WI38 (cell line): Measurements from ENCODE around the gene IGSF21.

Source experiments
- H3K4me3 ChIP-seq: 2 replicates; pipeline ENCODE4 v1.5.1; 2011; ENCODE audit warnings: low read depth, mild to moderate bottlenecking, control low read depth, low read length
- TF ChIP-seq, protein P1 (sequence below): IDR thresholded peaks from 2 replicates; pipeline ENCODE4 v1.5.1; 2012; ENCODE audit warnings: low read depth, mild to moderate bottlenecking, control low read depth, low read length

IGSF21 gene

GRCh38 chr1:18261891-18262290 is 154.3 kb downstream of the IGSF21 start:
- TF ChIP-seq, protein P1, sequence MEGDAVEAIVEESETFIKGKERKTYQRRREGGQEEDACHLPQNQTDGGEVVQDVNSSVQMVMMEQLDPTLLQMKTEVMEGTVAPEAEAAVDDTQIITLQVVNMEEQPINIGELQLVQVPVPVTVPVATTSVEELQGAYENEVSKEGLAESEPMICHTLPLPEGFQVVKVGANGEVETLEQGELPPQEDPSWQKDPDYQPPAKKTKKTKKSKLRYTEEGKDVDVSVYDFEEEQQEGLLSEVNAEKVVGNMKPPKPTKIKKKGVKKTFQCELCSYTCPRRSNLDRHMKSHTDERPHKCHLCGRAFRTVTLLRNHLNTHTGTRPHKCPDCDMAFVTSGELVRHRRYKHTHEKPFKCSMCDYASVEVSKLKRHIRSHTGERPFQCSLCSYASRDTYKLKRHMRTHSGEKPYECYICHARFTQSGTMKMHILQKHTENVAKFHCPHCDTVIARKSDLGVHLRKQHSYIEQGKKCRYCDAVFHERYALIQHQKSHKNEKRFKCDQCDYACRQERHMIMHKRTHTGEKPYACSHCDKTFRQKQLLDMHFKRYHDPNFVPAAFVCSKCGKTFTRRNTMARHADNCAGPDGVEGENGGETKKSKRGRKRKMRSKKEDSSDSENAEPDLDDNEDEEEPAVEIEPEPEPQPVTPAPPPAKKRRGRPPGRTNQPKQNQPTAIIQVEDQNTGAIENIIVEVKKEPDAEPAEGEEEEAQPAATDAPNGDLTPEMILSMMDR, result no peak
- H3K4me3 ChIP-seq, result no peak overlapping the region

GRCh38 chr1:18262726-18263125 is 155.1 kb downstream of the IGSF21 start:
- TF ChIP-seq, protein P1, result no peak
- H3K4me3 ChIP-seq, result no peak overlapping the region

DNA sequence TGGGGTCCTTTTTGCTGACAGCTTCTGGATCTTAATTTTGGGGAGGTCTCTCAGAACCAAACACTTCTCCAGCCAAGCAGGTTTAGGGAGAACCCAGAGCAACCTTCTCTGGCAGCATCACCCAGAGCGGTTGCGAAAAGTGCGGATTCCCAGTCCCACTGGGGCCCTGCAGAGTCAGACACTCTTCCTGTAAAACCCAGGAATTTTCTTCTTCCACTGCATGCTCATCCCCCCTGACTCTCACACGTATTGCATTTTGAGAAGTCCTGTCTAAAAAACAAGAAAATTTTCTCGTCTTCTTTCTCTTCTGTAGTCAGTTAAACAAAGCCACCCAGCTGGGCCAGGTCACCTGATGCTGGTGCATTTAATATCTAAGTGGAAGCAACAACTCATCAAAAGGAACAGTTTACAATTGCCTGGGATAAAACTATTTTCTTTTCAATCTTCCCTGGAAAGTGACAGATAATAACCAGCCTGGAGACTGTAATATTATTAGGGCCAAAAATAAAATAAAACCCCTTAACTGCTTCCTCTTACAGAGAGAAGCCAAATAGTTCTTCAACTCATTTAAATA is 156.0 kb downstream of the IGSF21 start:
- TF ChIP-seq, protein P1, result no peak
- H3K4me3 ChIP-seq, result no peak overlapping the region

DNA sequence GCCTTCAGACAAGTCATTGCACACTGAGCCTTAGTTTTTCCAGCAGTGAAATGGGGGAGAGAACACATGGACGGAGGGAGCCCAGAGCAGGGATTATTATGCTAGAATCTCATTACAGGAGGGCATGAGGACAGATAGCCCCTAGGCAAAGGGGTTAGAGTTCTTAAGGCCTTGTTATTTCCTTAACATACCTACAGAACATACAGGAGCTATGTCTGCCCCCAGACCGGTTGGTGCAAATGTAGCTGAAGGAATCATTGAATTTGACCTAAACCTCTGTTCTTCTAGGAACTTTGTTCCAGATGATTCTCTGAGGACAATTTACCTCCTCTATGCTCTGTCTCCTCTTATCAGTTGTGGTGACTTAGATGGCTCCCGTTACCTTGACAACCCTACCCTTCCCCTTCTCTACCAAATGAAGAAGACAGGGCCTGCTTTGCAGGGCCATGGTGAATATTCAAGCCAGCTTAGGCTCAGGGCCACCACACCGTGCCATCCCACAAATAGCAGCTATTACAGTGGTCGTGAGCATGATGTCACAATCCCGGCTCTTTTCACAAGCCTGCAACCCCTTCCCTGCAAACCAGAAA is 156.9 kb downstream of the IGSF21 start:
- TF ChIP-seq, protein P1, result no peak
- no peak overlapping the region for H3K4me3 ChIP-seq

DNA sequence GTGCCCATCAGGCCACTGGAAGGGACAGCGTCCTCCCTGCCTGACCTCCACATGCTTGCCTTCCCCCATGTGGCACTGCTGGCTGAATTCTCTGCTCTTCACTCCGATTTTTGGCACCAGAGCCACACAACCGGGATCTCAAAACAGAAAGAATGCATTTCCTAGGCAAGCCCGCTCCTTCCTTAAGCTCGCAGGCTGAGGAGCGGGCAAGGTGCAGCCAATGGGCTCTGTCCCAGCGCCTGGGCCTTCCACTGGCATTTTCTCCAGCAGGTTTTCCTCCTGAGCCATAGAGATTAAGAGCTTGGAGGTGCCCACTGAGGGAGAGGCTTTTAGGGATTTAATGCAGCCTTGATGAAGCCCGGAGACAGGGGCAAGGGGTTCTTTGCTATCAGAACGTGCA is 158.0 kb downstream of the IGSF21 start:
- no peak overlapping the region for H3K4me3 ChIP-seq
- TF ChIP-seq, protein P1, result no peak

DNA sequence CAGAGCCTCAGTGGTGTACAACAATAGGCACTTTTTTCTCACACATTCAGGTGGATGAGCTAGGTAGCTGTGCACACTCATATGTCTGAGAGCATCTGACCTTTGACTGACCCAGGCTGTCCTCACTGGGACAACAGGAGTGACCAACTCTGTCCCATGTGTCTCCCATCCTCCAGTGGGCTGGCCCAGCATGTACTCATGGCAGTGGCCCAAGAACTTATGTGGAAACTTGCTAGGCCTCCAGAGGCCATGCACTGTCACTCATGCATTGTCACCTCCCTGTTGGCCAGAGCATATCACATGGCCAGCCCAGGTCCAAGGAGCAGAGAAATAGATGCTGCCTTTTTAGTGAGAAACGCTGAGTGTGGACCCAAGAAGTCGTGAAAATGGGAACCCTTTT is 158.8 kb downstream of the IGSF21 start:
- TF ChIP-seq, protein P1, result no peak
- no peak overlapping the region for H3K4me3 ChIP-seq

DNA sequence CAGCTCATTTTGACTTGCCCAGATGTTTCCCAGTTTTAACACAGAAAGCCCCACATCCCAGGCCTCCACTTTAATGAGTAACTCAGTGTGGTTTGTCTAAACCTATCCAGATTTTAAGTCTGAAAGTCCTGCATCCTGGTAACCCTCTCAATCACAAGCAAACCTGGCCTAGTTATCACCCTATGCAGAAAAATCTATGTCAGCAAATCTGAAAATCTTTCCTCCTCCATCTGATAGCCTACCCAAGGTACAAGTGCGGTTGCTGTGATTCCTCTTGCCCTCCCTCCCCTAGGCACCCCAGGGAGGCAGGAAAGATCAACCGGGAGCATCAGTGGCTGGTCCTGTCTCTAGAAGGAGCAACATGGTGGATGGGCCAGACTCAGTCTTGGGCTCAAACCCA is 163.7 kb downstream of the IGSF21 start:
- no peak overlapping the region for H3K4me3 ChIP-seq
- TF ChIP-seq, protein P1, result no peak
